Measurements from ENCODE around the gene ZDHHC20.
A peak's percentile ranks its signal among the peaks of the same experiment; 100 is the strongest.

ZDHHC20 gene

DNA sequence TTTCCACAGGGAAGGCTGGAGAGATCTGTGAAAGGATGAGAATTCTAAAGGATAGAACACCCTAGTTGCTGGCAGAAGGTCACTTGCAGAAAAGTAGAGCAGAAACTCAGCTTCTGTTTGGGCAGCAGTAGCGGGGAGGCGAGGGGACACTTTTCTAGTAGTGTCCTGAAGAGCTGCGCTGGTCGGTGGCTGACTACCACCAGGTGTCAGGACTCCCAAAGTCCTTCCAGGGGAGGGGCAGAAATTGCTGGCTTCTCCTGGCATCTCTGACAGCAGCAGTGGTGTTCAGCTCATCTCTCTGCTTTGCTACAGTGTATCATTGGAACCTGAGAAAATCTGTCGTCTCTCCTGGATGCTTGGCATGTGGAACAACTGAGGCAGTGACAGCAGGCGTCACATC, 120.9 kb downstream of the ZDHHC20 start:
- no peak overlapping the region for H3K4me3 ChIP-seq (ENCODE audit: low read depth, low read length)
- peak; percentile 29 for DNase-seq
- TF ChIP-seq, protein P1, sequence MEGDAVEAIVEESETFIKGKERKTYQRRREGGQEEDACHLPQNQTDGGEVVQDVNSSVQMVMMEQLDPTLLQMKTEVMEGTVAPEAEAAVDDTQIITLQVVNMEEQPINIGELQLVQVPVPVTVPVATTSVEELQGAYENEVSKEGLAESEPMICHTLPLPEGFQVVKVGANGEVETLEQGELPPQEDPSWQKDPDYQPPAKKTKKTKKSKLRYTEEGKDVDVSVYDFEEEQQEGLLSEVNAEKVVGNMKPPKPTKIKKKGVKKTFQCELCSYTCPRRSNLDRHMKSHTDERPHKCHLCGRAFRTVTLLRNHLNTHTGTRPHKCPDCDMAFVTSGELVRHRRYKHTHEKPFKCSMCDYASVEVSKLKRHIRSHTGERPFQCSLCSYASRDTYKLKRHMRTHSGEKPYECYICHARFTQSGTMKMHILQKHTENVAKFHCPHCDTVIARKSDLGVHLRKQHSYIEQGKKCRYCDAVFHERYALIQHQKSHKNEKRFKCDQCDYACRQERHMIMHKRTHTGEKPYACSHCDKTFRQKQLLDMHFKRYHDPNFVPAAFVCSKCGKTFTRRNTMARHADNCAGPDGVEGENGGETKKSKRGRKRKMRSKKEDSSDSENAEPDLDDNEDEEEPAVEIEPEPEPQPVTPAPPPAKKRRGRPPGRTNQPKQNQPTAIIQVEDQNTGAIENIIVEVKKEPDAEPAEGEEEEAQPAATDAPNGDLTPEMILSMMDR (IDR thresholded peaks at IDR 0.05; ENCODE audit: low read depth, low read length): peak; percentile 38; the same call in 1 of the 2 replicates
- no peak overlapping the region for H3K27ac ChIP-seq
- H3K27me3 ChIP-seq (ENCODE audit: insufficient read depth, low read depth, severe bottlenecking): no peaks in the 10 kb centered on the region
- no peaks in the 10 kb centered on the region for H3K36me3 ChIP-seq
- H3K9me3 ChIP-seq (ENCODE audit: severe bottlenecking): no peaks in the 10 kb centered on the region

DNA sequence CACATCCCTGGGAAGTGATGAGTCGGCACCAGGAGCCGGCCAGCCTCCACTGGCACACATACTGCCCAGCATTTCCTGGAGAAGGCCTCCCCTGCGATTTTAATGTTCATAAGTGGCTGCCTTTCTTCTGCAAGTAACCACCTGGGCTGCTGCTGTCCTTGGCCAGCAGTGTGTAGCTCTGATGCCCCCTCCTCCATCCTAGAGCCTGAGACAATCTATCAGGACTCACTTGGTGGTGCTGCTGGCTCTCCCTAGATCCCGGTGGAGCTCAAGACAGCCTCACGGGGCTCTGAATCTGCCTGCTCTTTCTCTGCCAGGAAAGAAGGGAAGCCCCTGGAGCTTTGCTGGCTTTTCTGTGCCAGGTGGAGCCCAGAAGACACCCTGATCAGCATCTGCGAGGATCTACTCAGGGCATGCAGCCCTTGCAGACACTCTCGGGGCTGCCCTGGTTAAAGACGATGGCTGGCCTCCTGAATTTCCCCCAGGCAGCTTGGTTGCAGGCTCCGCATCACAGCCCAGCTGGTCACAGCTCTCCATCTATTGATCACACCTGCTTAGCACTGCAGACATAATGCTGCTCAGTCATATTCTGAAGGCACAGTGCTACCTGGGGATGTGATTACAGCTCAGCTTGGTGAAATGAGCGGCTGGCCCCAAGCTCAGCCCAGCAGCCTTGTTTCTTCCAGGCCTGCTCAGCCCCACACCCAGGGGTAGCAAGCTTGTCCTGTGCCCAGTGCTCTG, 122.3 kb downstream of the ZDHHC20 start:
- no peaks in the 10 kb centered on the region for H3K27me3 ChIP-seq (ENCODE audit: insufficient read depth, low read depth, severe bottlenecking)

DNA sequence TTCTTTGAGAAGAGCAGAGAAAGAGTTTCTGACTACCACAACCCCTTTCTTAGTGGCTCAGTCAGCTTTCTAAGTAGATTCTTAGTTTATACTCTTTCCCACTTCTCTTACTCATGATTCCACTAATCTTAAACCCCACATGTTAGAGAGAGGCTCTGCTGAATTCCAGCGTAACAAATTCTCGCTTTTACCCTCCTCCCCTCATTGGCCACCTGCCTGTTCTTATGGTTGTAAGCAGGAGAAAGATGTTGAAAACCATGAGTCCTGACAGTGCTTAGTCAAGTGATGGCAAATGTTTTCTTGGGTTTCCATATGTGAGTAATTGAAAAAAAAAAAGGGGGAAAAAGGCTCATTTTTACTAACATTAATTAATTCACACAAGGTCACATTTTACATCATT, 125.9 kb downstream of the ZDHHC20 start:
- no peak overlapping the region for H3K27ac ChIP-seq
- no peaks in the 10 kb centered on the region for H3K27me3 ChIP-seq (ENCODE audit: insufficient read depth, low read depth, severe bottlenecking)
- no peaks in the 10 kb centered on the region for H3K9me3 ChIP-seq (ENCODE audit: severe bottlenecking)
- DNase-seq: no peak
- H3K36me3 ChIP-seq: no peaks in the 10 kb centered on the region
- TF ChIP-seq, protein P1 (IDR thresholded peaks at IDR 0.05; ENCODE audit: low read depth, low read length): no peak
- no peak overlapping the region for H3K4me3 ChIP-seq (ENCODE audit: low read depth, low read length)

More for the DNA sequence above, 122.3 kb downstream of the ZDHHC20 start:
- H3K36me3 ChIP-seq: no peaks in the 10 kb centered on the region
- H3K27ac ChIP-seq: no peak overlapping the region
- DNase-seq: no peak
- no peak overlapping the region for H3K4me3 ChIP-seq (ENCODE audit: low read depth, low read length)
- H3K9me3 ChIP-seq (ENCODE audit: severe bottlenecking): no peaks in the 10 kb centered on the region
- TF ChIP-seq, protein P1 (IDR thresholded peaks at IDR 0.05; ENCODE audit: low read depth, low read length): no peak

DNA sequence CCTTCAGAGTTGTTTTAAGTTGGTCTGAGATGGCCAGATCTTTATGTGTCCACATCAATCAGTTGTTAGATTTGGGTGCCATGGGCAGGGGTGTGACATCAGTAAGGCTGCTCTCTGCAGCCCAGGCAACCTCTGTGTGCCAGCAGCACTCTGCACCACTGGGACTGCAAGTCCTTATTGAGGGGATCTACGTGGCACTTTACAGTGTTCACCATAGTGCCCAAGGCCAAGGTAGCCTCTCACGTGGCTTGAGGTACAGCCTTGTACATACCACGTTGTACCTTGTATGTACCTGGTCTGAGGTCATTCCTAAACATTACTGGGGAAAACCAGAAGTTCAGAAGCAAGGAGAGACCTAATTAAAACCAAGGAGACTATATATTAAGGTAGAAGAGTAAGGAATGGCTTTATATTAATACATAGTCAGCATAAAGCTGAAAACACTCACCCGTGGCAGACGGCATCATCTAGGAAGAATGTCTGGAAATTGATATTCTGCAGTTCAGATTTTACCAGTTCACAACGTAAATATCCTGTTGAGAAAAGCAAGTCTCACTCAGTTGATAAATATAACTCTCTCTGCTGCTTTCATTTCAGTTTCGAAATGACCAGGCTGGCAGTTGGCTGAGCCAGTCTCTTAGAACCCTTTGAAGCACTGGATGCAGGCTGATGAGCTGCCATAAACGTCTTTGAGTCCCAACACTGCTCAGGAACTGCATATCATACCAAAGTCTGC, 128.8 kb downstream of the ZDHHC20 start:
- Histone ChIP-seq H3K27me3 (ENCODE audit: insufficient read depth, low read depth, severe bottlenecking) (no peaks in the 10 kb centered on the region), H3K27ac (no peak overlapping the region), H3K9me3 (ENCODE audit: severe bottlenecking) (no peaks in the 10 kb centered on the region), H3K36me3 (no peaks in the 10 kb centered on the region), H3K4me3 (ENCODE audit: low read depth, low read length) (no peak overlapping the region)
- DNase-seq: no peak
- TF ChIP-seq, protein P1 (IDR thresholded peaks at IDR 0.05; ENCODE audit: low read depth, low read length): no peak

DNA sequence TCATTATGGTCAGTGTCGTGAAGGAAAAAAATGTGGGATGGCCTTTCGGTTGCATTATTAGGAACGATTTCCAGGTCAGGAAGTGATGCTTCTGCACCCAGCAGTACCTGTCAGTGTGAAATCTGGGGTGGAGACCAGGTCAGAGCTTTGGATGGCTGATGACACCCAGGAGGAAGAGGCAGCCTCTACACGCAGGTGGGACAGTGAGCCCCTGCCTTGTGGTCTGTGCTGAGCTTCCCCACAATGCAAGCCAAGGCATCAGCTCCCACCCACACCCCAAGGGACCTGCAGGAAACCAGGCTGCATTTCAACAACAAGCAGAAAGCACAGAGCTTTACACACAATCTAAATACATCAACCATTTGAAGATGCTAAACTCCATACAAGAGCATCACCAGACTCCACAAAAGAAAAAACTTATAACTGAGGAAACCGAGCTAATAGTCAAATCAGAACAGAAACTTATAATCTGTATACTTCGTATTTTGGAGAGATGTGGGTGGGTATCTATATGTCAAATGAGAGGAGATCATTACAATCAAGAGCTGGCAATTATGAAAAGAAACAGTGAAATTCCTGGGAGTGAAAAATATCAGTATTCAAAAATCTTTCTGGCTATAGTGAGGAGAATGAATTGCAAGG, 130.1 kb downstream of the ZDHHC20 start:
- no peaks in the 10 kb centered on the region for H3K27me3 ChIP-seq (ENCODE audit: insufficient read depth, low read depth, severe bottlenecking)
- DNase-seq: no peak
- no peak overlapping the region for H3K27ac ChIP-seq
- H3K4me3 ChIP-seq (ENCODE audit: low read depth, low read length): no peak overlapping the region
- TF ChIP-seq, protein P1 (IDR thresholded peaks at IDR 0.05; ENCODE audit: low read depth, low read length): no peak
- no peaks in the 10 kb centered on the region for H3K9me3 ChIP-seq (ENCODE audit: severe bottlenecking)
- H3K36me3 ChIP-seq: no peaks in the 10 kb centered on the region

Measured in WERI-Rb-1 (cell line).